Measurements from ENCODE around the gene PTPRN2. TPM values are rescaled to one million over a fixed set of nuclear protein-coding genes. Genes with fewer than 3 reads are reported as not detected.
"Not testable (repeated sequence)": the region's sequence is repeated elsewhere in the genome, so short reads cannot be mapped to it uniquely, and the experiment has no call there.

Gene PTPRN2
- polyA plus RNA-seq, 1 experiment = 0.02 TPM

- no peak for TF ChIP-seq CTCF (IDR thresholded peaks at IDR 0.05; ENCODE audit: low read depth, low read length)
- Histone ChIP-seq H3K27ac (ENCODE audit: low read depth, low read length) (no peak overlapping the region), H3K27me3 (ENCODE audit: control insufficient read depth, insufficient read depth, low read length) (no peaks in the 10 kb centered on the region), H3K4me3 (ENCODE audit: low read depth, low read length) (no peak overlapping the region), H3K9me3 (ENCODE audit: control insufficient read depth, insufficient read depth, low read length) (peaks cover 83% of the 10 kb centered on the region)
- ChIA-PET POLR2A (no interaction called here), CTCF (no interaction called here)
- no peak for DNase-seq (ENCODE audit: low read depth, low spot score)
These were observed 993.3 kb downstream of the PTPRN2 start for GRCh38 chr7:157594306-157594705.

GRCh38 chr7:157593541-157593940 lies 994.1 kb downstream of the PTPRN2 start:
- CTCF ChIA-PET = no interaction called here
- no peak for DNase-seq (ENCODE audit: low read depth, low spot score)
- Histone ChIP-seq H3K27ac (ENCODE audit: low read depth, low read length) (no peak overlapping the region), H3K9me3 (ENCODE audit: control insufficient read depth, insufficient read depth, low read length) (peaks cover 88% of the 10 kb centered on the region), H3K27me3 (ENCODE audit: control insufficient read depth, insufficient read depth, low read length) (no peaks in the 10 kb centered on the region), H3K4me3 (ENCODE audit: low read depth, low read length) (no peak overlapping the region)
- TF ChIP-seq CTCF (IDR thresholded peaks at IDR 0.05; ENCODE audit: low read depth, low read length) = no peak
- POLR2A ChIA-PET = no interaction called here

GRCh38 chr7:157592636-157593320 lies 994.8 kb downstream of the PTPRN2 start:
- H3K4me3 ChIP-seq (ENCODE audit: low read depth, low read length); POLR2A ChIA-PET; H3K27ac ChIP-seq (ENCODE audit: low read depth, low read length); DNase-seq (ENCODE audit: low read depth, low spot score); CTCF ChIA-PET; H3K27me3 ChIP-seq (ENCODE audit: control insufficient read depth, insufficient read depth, low read length): not testable (repeated sequence)
- H3K9me3 ChIP-seq (ENCODE audit: control insufficient read depth, insufficient read depth, low read length) = peaks cover 88% of the 10 kb centered on the region

GRCh38 chr7:157590526-157590925 lies 997.1 kb downstream of the PTPRN2 start:
- H3K9me3 ChIP-seq (ENCODE audit: control insufficient read depth, insufficient read depth, low read length) = peaks cover 87% of the 10 kb centered on the region
- no peaks in the 10 kb centered on the region for H3K27me3 ChIP-seq (ENCODE audit: control insufficient read depth, insufficient read depth, low read length)
- H3K27ac ChIP-seq (ENCODE audit: low read depth, low read length) = no peak overlapping the region
- ChIA-PET POLR2A (no interaction called here), CTCF (no interaction called here)
- no peak for TF ChIP-seq CTCF (IDR thresholded peaks at IDR 0.05; ENCODE audit: low read depth, low read length)
- H3K4me3 ChIP-seq (ENCODE audit: low read depth, low read length) = no peak overlapping the region
- DNase-seq (ENCODE audit: low read depth, low spot score) = no peak

- TF ChIP-seq CTCF (IDR thresholded peaks at IDR 0.05; ENCODE audit: low read depth, low read length) = no peak
- no peak overlapping the region for H3K4me3 ChIP-seq (ENCODE audit: low read depth, low read length)
- ChIA-PET POLR2A (no interaction called here), CTCF (no interaction called here)
- H3K27me3 ChIP-seq (ENCODE audit: control insufficient read depth, insufficient read depth, low read length) = no peaks in the 10 kb centered on the region
- H3K9me3 ChIP-seq (ENCODE audit: control insufficient read depth, insufficient read depth, low read length) = peaks cover 89% of the 10 kb centered on the region
- DNase-seq (ENCODE audit: low read depth, low spot score) = no peak
- H3K27ac ChIP-seq (ENCODE audit: low read depth, low read length) = no peak overlapping the region
These were observed 997.9 kb downstream of the PTPRN2 start for GRCh38 chr7:157589680-157590079.
